Measurements from ENCODE around the gene NRROS. TPM values are rescaled to one million over a fixed set of nuclear protein-coding genes. Genes with fewer than 3 reads are reported as not detected.

NRROS gene
- 1.4 and 1.5 TPM in 2 replicates for total RNA-seq

DNA sequence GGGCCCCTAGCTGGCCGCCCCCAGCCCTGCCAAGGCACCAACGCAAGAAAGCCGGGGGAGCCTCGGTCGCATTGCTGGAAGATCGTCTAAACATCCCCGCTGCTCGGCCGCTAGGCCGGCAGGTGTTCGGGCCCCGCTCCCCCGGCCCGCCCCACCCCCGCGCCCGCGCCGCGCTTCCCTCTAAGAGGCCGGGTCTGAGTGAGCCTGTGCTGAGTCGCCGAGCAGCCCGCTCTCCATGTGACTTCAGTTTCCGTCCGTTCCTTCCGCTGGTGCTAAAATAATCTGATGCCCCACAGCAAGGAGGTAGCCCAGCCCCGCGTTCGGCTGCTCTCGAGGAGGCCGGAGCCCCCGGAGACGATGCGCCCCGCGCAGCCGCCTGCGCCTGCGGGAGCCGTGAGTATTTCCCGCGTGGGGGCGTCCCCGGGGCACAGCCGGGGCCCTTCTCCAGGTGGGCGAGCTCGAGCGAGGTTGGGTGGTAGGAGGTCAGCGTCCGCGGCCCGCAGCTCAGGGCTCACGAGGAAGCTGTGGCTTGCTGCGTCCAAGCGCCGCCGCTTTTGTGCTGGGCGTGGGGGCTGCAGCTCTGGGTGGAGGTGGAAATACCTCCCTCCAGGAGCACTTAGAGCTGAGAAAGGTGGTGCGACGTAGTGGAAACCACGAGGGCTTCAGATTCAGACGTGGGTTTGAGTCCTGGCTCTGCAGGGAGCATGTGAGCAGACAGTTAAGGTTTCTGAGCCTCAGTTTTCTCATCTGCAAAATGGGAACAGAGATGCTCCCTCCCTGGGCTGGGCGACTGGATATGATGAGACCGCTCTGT lies at the start of gene NRROS:
Gene NRROS (plus strand): TSS at position 212 of the 814 bp plus-strand sequence. CDS start 14,846 bp downstream, outside the sequence.

Small RNA genes within 50 kb of the gene (small RNA-seq; reads per million reads assigned to genes)
- gene RNU6-646P: not detected

Other genes with a start within 250 kb of the NRROS start
- gene UBXN7, start 207.3 kb upstream of the NRROS start, total RNA-seq: 29.3 and 34.9 TPM in 2 replicates
- 20.8 and 25.0 TPM in 2 replicates for gene RNF168, start 135.9 kb upstream of the NRROS start, total RNA-seq
- not detected in 2 replicates for gene SMCO1, start 124.3 kb upstream of the NRROS start, total RNA-seq
- gene WDR53, start 71.1 kb upstream of the NRROS start, total RNA-seq: 5.5 and 6.7 TPM in 2 replicates
- 10.6 and 11.2 TPM in 2 replicates for gene FBXO45, start 71.0 kb upstream of the NRROS start, total RNA-seq
- 3.5 and 4.6 TPM in 2 replicates for gene CEP19, start 72.6 kb downstream of the NRROS start, total RNA-seq
- 36.8 and 39.2 TPM in 2 replicates for gene PIGX, start 72.7 kb downstream of the NRROS start, total RNA-seq
- 38.0 and 40.1 TPM in 2 replicates for gene PAK2, start 100.2 kb downstream of the NRROS start, total RNA-seq
- gene SENP5, start 228.2 kb downstream of the NRROS start, total RNA-seq: 40.6 and 44.5 TPM in 2 replicates

Measured in articular chondrocyte of knee joint (primary cell).